Mucosa of stomach (tissue), 1 donor: ENCODE measurements around the gene STING1.
A peak's percentile ranks its signal among the peaks of the same experiment; 100 is the strongest.
"Not testable (repeated sequence)": the region's sequence is repeated elsewhere in the genome, so short reads cannot be mapped to it uniquely, and the experiment has no call there.

Experiments
- H3K27me3 ChIP-seq: one replicate; pipeline ENCODE4 v1.7.0; 2013; ENCODE audit warnings: mild to moderate bottlenecking, low read length; ENCODE audit not compliant: control insufficient read depth, insufficient read depth
- H3K36me3 ChIP-seq: one replicate; pipeline ENCODE4 v1.7.0; 2013; ENCODE audit warnings: low read length; ENCODE audit not compliant: control insufficient read depth, insufficient read depth
- H3K4me1 ChIP-seq: one replicate; pipeline ENCODE4 v1.7.0; 2013; ENCODE audit warnings: mild to moderate bottlenecking, low read length; ENCODE audit not compliant: control insufficient read depth, insufficient read depth
- H3K4me3 ChIP-seq: one replicate; pipeline ENCODE4 v1.7.0; 2013; ENCODE audit warnings: low read length
- H3K9ac ChIP-seq: one replicate; pipeline ENCODE4 v1.7.0; 2013; ENCODE audit warnings: mild to moderate bottlenecking, low read length, moderate library complexity
- H3K9me3 ChIP-seq: one replicate; pipeline ENCODE4 v1.7.0; 2013; ENCODE audit warnings: mild to moderate bottlenecking, low read length, moderate library complexity; ENCODE audit not compliant: control insufficient read depth
- donor health status: Pancreatic carcinoma.

Gene STING1

GRCh38 chr5:139482050-139482889 is at the start of gene STING1:
TSS of gene STING1 (minus strand) at chr5:139482758. CDS start at chr5:139481704, 1,054 bp downstream.
- peak within 1 kb of the TSS; percentile 2 for H3K4me3 ChIP-seq
- H3K4me1 ChIP-seq = peaks cover 24% of the 10 kb centered on the region
- H3K9ac ChIP-seq = peak within 1 kb of the TSS; percentile 52
- no peaks in the 10 kb centered on the region for H3K9me3 ChIP-seq
- H3K36me3 ChIP-seq = no peaks in the 10 kb centered on the region
- H3K27me3 ChIP-seq = no peaks in the 10 kb centered on the region

GRCh38 chr5:139531772-139532169 is 49.2 kb upstream of the STING1 start:
- Histone ChIP-seq H3K27me3 (no peaks in the 10 kb centered on the region), H3K9me3 (no peaks in the 10 kb centered on the region), H3K9ac (no peak overlapping the region), H3K36me3 (no peaks in the 10 kb centered on the region), H3K4me1 (no peaks in the 10 kb centered on the region), H3K4me3 (no peak overlapping the region)

- H3K9ac ChIP-seq, H3K36me3 ChIP-seq, H3K4me1 ChIP-seq, H3K27me3 ChIP-seq, H3K9me3 ChIP-seq, H3K4me3 ChIP-seq: not testable (repeated sequence)
Measured at GRCh38 chr5:139530079-139530478, 47.5 kb upstream of the STING1 start.

GRCh38 chr5:139528695-139529094 is 46.1 kb upstream of the STING1 start:
- not testable (repeated sequence) for H3K9ac ChIP-seq, H3K4me3 ChIP-seq, H3K36me3 ChIP-seq, H3K27me3 ChIP-seq, H3K9me3 ChIP-seq, H3K4me1 ChIP-seq

- not testable (repeated sequence) for H3K27me3 ChIP-seq
Measured at GRCh38 chr5:139527896-139528467, 45.4 kb upstream of the STING1 start.

GRCh38 chr5:139527090-139527470 is 44.5 kb upstream of the STING1 start:
- H3K27me3 ChIP-seq, H3K4me1 ChIP-seq, H3K9ac ChIP-seq, H3K4me3 ChIP-seq, H3K36me3 ChIP-seq, H3K9me3 ChIP-seq: not testable (repeated sequence)

More at GRCh38 chr5:139527896-139528467, 45.4 kb upstream of the STING1 start:
- H3K9me3 ChIP-seq, H3K36me3 ChIP-seq, H3K4me3 ChIP-seq, H3K4me1 ChIP-seq, H3K9ac ChIP-seq: not testable (repeated sequence)

GRCh38 chr5:139526309-139527089 is 43.9 kb upstream of the STING1 start:
- H3K4me1 ChIP-seq, H3K9ac ChIP-seq, H3K9me3 ChIP-seq, H3K27me3 ChIP-seq, H3K36me3 ChIP-seq, H3K4me3 ChIP-seq: not testable (repeated sequence)

GRCh38 chr5:139525586-139526308 is 43.2 kb upstream of the STING1 start:
- H3K27me3 ChIP-seq, H3K36me3 ChIP-seq, H3K4me1 ChIP-seq, H3K4me3 ChIP-seq, H3K9ac ChIP-seq, H3K9me3 ChIP-seq: not testable (repeated sequence)

- H3K9ac ChIP-seq = no peak overlapping the region
- peaks cover 5% of the 10 kb centered on the region for H3K4me1 ChIP-seq
- no peak overlapping the region for H3K4me3 ChIP-seq
- no peaks in the 10 kb centered on the region for H3K27me3 ChIP-seq
- no peaks in the 10 kb centered on the region for H3K36me3 ChIP-seq
- no peaks in the 10 kb centered on the region for H3K9me3 ChIP-seq
Measured at GRCh38 chr5:139524940-139525585, 42.5 kb upstream of the STING1 start.

- Histone ChIP-seq H3K27me3 (no peaks in the 10 kb centered on the region), H3K9ac (no peak overlapping the region), H3K36me3 (no peaks in the 10 kb centered on the region), H3K4me1 (peaks cover 5% of the 10 kb centered on the region), H3K9me3 (no peaks in the 10 kb centered on the region), H3K4me3 (no peak overlapping the region)
Measured at GRCh38 chr5:139524446-139524845, 41.9 kb upstream of the STING1 start.

- Histone ChIP-seq H3K36me3 (no peaks in the 10 kb centered on the region), H3K9ac (no peak overlapping the region), H3K4me3 (no peak overlapping the region)
Measured at GRCh38 chr5:139523635-139524445, 41.3 kb upstream of the STING1 start.

More at GRCh38 chr5:139523635-139524445, 41.3 kb upstream of the STING1 start:
- Histone ChIP-seq H3K9me3 (no peaks in the 10 kb centered on the region), H3K27me3 (no peaks in the 10 kb centered on the region), H3K4me1 (peaks cover 5% of the 10 kb centered on the region)
